OCI-M2 (cell line): ENCODE measurements around the gene INHBB.

Source experiments
- DNase-seq: peaks from one replicate; lab custom pipeline; 2025; ENCODE audit not compliant: unreplicated experiment; lab: John Stamatoyannopoulos, UW

INHBB gene

DNA sequence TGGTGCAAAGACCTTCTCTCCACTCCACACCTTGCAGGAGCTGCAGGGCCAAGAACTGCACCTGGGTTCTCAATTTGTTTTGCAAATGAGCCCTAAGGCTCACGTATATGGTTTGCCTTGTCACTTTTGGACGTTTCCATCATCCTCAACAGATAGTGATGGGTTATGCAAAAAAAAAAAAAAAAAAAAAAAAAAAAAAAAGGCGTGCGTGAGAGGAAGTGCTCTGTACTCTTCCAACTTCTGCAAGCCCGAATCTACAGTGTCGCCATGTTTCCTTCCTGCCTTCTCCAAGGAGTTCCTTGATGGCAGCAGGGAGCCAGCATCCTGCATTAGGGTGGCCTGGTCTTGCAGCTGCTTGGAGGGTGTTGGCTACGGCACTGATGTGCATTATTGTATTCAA is 4.0 kb upstream of the INHBB start:
- no peak for DNase-seq

DNA sequence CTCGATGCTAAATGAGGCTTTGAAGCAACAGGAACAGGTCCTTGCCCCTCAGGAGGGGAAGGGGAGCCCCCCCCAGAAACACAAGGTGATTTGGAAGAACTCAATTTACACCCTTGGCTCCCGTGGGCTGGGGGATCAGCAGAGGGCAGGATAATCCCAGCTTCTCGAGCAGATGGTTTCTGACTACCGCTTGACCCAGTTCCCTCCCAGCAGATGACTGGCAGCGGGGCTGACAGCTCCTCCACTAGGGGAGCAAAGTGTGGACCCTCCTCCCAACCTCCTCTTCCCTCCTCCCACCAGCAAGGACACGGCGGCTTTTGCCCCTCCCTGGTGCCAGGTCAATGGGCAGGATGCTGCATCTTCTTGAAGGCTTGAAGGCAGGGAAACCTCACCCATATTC is 3.5 kb upstream of the INHBB start:
- DNase-seq = no peak

DNA sequence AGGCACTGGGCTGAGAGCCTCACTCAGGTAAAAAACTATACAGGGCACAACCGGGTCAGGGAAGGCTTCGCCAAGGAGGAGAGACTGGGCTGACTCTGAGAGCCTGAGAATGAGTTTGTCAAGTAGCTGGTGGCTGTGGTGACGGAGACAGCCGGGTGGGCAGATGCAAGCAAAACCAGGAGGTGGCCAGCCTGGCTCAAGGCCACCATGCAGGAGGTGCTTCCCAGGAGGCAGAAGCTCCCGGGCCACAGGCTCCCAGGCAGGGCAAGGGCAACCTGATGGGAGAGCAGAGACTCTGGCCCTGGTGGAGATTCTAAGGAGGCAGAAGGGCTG is 2.9 kb upstream of the INHBB start:
- DNase-seq = no peak

DNA sequence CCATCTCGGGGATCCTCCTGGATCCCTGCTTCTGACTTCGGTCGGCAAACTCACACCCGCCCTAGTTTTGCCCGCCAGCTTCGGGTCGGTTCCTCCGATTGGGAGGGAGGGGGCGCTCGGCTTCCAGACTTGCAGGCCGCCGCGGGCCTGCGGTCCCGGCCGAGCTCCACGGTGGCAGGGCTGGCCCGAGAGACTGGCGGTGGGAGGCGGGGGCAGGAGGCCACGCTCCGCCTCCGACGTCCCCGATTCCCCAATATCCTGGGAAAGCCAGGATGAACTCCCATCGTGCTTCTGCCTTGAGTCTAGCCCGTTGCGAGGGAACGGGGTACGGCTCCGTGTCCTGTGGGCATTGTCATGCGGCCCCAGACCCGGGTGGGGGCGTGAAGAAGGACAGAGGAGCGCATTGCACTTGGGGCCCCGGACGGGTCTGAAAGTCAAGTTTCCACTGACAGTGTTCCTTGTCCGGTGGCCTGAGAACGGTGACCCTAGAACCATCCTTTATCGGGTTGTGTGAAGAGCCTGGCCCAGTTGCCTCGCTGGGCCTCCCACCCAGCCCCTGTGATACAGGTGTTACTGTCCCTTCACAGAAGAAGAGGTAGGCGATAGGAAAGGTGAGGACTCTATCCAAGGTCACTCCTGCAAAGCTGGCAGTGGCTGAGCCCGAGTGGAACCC is 2.4 kb upstream of the INHBB start:
- DNase-seq = no peak

DNA sequence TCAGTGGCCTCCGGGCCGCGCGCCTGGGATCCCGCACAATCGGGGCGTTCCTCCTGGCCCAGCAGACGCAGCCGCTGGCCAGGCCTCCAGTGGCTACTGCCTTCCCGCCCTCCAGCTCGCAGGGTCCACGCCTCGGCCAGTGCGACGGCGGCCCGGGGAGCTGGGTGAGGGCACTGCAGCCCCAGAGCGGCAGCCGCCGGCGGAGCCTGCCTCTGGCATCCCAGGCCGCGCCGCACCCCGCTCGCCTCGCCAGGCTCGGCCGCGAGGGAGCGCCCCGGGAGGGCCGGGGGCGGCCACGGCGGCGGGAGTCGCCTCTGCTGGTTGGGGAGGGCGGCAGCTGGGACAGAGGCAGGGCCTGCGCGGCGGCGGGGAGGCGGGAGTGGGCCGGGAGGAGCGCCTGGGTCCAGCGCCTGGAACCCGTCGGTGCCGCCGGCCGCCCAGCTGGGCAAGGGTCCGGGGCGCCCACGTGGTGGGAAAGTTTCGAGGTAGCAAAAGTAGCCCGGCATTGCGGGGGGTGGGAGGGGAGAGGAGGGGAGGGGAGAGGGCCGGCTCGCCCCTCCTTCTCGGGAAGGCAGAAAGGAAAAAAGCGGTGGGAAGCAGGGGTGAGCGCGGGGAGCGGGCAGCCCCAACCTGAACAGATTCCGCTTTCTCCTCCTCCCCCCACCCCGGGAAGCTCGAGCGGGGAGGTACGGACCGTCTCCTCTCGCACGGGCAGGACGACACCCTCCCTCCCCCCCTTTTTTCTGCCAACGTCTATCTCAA is 1.5 kb upstream of the INHBB start:
- no peak for DNase-seq

DNA sequence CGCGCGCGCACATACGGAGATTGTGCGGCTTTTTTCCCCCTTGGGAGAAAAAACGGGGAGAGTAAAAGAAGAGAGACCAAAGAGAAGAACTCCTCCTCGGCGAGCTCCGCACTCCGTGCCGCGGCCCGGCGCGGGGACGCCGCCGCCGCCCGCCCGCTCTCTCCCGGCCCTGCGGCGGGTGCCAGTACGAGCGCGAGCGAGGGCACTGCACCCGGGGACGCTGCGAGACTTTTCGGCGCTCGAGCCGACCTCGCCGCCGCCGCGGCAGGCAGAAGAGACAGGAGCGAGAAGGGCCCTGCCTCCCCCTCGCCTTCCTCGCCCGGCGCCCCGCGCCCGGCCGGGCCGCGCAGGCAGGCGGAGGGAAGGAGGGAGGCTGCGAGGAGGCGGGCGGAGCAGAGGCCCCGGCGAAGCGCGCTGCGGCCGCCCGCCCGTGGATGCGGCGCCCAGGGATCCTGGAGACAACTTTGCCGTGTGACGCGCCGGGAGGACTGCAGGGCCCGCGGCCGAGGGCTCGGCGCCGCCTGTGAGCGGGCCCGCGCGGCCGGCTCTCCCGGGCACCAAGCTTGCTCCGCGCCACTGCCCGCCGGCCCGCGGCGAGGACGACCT is 857 bp upstream of the INHBB start:
- no peak for DNase-seq

DNA sequence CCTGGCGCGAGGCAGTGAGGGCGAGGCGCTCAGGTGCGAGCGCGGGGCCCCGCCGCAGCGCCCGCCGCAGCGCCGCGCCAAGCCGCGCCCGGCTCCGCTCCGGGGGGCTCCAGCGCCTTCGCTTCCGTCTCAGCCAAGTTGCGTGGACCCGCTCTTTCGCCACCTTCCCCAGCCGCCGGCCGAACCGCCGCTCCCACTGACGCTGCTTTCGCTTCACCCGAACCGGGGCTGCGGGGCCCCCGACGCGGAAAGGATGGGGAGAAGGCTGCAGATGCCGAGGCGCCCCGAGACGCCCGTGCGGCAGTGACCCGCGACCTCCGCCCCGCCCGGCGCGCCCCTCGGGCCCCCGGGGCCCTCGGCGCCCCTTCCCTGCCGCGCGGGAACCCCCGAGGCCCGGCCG is 328 bp upstream of the INHBB start:
- DNase-seq = no peak

DNA sequence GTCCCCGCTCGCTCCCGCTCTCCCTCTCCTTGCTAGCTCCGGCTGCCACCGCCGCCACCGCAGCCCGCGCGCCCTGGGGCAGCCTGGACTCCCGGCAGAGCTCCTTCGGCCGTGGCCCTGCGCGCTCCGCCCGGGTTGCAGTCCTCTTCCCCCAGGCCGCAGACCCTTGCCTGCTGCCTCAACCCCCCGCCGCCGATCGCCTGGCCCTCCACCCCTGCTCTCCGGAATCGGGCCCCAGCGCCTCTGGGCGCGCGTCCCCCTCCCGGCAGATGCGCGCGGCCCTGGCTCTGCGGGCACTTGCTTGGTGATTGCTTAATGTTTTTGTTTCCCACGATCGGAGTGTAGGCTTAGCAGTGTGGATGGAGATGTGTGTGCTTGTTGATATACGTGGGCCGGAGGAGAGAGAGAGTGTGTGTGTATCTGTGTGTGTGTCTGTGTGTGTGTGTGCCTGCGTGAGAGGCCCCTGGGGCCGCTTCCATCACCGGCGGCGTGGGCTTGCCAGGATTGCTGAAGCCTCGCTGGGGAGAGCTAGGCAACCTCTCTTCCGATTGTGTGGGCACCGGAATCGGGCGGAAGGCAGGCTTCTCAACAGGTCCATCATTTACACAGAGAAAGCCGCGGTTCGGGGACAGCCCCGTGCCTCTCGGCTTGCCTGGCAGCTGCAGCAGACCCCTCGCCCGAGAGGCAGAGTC is 877 bp downstream of the INHBB start:
- DNase-seq = no peak

DNA sequence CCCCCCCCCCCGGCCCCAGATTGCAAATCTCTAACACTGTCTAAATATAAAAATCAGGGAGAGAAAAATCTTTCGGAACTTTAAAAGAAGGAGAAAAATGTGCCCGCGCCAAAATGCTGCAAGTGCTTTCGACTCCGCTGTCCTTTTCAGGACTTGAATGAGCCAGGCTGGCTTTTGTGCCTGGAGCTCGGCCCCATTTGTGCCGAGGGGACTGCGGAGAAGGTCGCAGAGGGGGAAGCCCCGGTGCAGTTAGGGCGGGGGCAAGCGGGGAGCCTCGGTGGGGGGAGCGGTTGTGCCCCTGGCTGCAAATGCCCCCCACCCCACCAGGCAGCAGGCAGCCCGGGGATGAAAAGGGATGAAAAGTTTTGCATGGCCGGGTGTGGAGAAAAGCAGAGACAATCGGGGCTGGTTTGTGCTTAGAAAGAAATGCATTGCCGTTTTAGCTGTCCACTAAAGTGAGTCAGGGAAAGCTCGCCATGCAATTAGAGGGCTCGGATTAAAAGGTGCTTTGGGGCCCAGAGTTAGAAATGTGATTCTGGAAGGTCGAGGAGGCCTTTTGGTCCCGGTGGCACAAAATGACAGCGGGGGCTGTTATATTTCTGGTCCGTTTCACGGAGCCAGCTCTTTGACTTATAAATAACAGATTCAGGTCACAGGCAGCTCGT is 1.6 kb downstream of the INHBB start:
- no peak for DNase-seq

DNA sequence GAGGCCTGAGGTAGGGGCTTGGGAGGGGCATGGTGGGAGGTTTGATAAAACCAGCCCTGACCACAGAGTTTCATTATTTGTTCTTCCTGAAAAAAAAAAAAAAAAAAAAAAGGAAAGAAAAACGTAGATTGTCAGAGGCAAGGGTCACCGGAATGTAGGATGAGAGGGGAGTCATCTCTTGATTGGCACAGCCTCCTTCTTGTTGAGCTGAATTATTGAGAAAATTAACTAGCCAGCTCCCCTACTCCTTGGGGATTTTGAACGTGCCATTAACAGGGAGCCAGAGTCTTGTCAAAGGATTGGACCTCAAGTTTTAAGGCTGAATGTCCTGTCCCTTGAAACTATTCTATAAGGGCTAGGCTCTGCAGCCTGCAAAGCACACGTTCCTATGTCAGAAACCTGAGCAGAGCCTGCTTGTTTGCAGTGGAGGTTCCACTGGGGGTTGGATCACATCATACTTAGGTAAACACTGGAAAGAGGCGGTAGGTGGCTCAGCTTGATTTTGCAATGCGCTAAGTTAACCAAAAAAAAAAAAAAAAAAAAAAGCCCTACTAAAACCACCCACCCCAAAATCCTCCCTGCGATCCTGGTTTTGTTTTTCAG is 2.3 kb downstream of the INHBB start:
- no peak for DNase-seq

DNA sequence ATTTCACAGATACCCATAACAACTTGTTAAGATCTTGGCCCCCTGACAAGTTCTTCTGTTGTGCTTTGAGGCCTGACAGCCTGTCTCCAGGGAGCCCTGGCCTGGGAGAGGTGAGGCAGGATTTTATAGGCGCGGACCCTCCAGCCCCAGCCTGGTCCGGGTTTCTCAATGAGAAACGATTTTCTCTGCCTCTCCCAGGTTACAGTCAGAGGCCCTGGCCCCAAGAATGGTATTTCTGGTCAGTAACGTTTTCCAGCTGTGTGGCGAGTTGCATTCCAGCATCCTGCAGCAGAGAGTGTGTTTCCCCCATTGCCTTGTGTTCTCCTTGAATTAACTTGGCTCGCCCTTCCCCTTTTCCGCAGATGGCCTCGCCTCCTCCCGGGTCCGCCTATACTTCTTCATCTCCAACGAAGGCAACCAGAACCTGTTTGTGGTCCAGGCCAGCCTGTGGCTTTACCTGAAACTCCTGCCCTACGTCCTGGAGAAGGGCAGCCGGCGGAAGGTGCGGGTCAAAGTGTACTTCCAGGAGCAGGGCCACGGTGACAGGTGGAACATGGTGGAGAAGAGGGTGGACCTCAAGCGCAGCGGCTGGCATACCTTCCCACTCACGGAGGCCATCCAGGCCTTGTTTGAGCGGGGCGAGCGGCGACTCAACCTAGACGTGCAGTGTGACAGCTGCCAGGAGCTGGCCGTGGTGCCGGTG is 3.0 kb downstream of the INHBB start:
- DNase-seq = no peak

DNA sequence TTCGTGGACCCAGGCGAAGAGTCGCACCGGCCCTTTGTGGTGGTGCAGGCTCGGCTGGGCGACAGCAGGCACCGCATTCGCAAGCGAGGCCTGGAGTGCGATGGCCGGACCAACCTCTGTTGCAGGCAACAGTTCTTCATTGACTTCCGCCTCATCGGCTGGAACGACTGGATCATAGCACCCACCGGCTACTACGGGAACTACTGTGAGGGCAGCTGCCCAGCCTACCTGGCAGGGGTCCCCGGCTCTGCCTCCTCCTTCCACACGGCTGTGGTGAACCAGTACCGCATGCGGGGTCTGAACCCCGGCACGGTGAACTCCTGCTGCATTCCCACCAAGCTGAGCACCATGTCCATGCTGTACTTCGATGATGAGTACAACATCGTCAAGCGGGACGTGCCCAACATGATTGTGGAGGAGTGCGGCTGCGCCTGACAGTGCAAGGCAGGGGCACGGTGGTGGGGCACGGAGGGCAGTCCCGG is 3.5 kb downstream of the INHBB start:
- no peak for DNase-seq

DNA sequence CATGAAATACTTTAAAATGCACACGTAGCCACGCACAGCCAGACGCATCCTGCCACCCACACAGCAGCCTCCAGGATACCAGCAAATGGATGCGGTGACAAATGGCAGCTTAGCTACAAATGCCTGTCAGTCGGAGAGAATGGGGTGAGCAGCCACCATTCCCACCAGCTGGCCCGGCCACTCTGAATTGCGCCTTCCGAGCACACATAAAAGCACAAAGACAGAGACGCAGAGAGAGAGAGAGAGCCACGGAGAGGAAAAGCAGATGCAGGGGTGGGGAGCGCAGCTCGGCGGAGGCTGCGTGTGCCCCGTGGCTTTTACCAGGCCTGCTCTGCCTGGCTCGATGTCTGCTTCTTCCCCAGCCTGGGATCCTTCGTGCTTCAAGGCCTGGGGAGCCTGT is 4.1 kb downstream of the INHBB start:
- DNase-seq = no peak

DNA sequence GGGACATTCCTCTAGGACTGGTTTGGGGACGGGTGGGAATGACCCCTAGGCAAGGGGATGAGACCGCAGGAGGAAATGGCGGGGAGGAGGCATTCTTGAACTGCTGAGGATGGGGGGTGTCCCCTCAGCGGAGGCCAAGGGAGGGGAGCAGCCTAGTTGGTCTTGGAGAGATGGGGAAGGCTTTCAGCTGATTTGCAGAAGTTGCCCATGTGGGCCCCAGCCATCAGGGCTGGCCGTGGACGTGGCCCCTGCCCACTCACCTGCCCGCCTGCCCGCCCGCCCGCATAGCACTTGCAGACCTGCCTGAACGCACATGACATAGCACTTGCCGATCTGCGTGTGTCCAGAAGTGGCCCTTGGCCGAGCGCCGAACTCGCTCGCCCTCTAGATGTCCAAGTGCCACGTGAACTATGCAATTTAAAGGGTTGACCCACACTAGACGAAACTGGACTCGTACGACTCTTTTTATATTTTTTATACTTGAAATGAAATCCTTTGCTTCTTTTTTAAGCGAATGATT is 4.9 kb downstream of the INHBB start:
- DNase-seq = no peak

DNA sequence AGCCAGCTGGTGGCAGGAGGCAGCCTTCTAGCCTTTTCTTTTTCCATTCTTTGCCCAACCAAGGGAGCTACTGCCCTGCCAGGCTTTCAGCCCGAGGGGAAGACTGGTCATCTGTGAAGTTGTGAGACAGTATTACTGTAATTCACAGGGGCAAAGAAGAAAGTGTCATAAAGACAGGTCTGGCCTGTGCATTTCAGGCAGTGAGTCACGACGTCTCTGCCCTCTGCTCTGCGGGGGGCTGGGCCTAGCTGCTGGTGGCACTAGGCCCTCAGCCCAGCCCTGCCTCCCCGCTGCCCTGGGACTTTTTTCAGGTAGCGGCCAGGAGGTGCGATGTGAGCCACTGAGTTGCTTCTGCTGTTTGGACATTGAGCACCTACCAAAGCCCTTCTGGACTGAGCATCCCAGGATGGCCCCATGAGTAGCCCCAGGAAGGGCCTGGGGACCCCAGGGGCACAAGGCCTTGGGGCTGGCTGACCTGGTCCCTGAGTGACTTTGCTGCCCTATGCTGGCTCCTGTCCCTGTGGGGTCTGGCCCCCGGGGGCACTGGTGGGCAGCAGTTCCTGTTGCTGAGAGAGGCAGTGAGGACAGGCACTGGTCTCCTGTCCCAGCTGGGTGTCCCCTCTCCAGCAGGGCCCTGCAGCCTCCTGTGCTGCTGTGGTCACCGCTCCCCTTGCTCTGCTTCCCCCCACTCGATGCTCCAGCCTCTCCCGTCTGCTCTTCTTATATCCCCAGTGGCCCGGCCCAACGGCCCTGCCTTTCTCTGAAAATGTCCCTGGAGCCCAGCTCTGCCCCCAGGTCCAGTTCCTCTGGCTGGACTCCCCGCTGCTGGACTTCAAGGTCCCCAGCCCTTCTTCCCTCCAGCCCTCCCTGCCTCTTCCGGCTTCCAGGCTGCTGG is 7.0 kb downstream of the INHBB start:
- no peak for DNase-seq

DNA sequence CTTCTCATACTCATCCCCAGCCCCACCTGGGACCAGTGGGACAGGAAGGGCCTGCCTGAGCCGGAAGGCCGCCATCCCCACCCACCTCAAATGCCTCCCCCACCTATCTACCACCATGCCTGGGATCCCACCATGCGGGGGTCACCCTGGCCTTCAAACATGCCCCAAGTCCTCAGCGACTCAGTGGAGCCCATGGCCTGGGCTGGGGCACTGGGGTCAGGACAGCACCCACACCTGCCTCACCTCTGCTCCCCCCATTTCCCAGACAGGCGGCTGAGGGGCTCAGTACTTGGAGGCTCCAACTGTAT is 7.6 kb downstream of the INHBB start:
- no peak for DNase-seq

DNA sequence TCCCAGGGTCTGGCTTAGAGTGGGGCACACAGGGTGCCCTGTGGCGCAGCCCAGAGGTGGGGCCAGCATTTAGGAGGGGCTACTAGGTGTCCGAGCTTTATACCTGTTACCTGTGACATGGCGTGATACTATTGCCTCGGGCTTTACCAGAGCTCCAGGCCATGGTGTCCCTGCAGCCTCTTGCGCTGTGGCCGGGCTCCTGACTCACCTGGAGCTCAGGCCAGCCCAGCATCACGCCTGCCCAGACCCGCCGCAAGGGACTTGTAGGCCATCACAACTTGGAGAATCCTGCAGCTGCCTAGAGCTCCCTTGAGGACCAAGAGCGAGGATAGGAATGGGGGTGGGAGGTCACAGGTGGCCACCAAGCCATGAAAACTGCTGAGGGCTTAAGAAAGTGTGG is 8.0 kb downstream of the INHBB start:
- DNase-seq = no peak

DNA sequence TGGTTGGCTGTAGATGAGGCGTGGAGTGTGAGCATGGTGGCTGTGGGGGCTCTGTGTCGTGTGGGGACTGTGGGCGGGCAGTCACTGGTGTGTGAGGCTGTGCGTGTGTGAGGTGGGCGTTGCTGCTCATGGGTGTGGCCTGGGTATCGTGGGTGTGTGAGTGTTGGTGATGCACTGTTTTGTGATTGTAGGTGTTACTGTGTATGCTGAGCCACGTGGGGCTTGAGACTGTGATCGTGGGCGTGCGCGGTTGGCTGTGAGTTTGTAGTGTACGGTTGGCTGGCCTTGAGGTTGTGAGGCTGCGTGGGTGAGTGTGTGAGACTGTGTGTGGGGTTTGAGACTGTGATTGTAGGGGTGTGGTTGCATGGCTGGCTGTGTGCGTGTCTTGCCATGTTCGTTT is 8.5 kb downstream of the INHBB start:
- DNase-seq = no peak
